ENCODE results near the gene WDR62.
"Not testable (repeated sequence)": the region's sequence is repeated elsewhere in the genome, so short reads cannot be mapped to it uniquely, and the experiment has no call there.

Gene WDR62

GRCh38 chr19:36040495-36040894, 14.2 kb upstream of the WDR62 start:
- no peak for DNase-seq (ENCODE audit: low spot score)

- DNase-seq (ENCODE audit: low spot score): not testable (repeated sequence)
Observed at GRCh38 chr19:36041092-36041491, 13.6 kb upstream of the WDR62 start.

- DNase-seq (ENCODE audit: low spot score): no peak
Observed at GRCh38 chr19:36041831-36042230, 12.9 kb upstream of the WDR62 start.

GRCh38 chr19:36043952-36044351, 10.7 kb upstream of the WDR62 start:
- DNase-seq (ENCODE audit: low spot score): peak; percentile 71

- peak; percentile 56 for DNase-seq (ENCODE audit: low spot score)
Observed at GRCh38 chr19:36046443-36047050, 8.2 kb upstream of the WDR62 start.

- no peak for DNase-seq (ENCODE audit: low spot score)
Observed at GRCh38 chr19:36047835-36048234, 6.9 kb upstream of the WDR62 start.

- DNase-seq (ENCODE audit: low spot score): no peak
Observed at GRCh38 chr19:36049080-36049698, 5.5 kb upstream of the WDR62 start.

- no peak for DNase-seq (ENCODE audit: low spot score)
Observed at GRCh38 chr19:36051236-36051635, 3.5 kb upstream of the WDR62 start.

- no peak for DNase-seq (ENCODE audit: low spot score)
Observed at GRCh38 chr19:36051637-36052036, 3.1 kb upstream of the WDR62 start.

- peak; percentile 99 for DNase-seq (ENCODE audit: low spot score)
Observed at GRCh38 chr19:36054119-36054732, 471 bp upstream of the WDR62 start, which contains the start of gene THAP8. TSS of gene THAP8 (minus strand) at chr19:36054285. CDS start at chr19:36054217, 68 bp downstream.

GRCh38 chr19:36058481-36059179, 3.9 kb downstream of the WDR62 start:
- no peak for DNase-seq (ENCODE audit: low spot score)

- DNase-seq (ENCODE audit: low spot score): no peak
Observed at GRCh38 chr19:36059180-36059910, 4.6 kb downstream of the WDR62 start.

- DNase-seq (ENCODE audit: low spot score): peak; percentile 82
Observed at GRCh38 chr19:36060430-36060829, 5.7 kb downstream of the WDR62 start.

GRCh38 chr19:36061367-36061766, 6.7 kb downstream of the WDR62 start:
- no peak for DNase-seq (ENCODE audit: low spot score)

GRCh38 chr19:36064826-36065225, 10.1 kb downstream of the WDR62 start:
- DNase-seq (ENCODE audit: low spot score): no peak

GRCh38 chr19:36067681-36068080, 13.0 kb downstream of the WDR62 start:
- no peak for DNase-seq (ENCODE audit: low spot score)

- DNase-seq (ENCODE audit: low spot score): not testable (repeated sequence)
Observed at GRCh38 chr19:36068810-36069499, 14.3 kb downstream of the WDR62 start.

GRCh38 chr19:36072081-36072480, 17.4 kb downstream of the WDR62 start:
- DNase-seq (ENCODE audit: low spot score): no peak

GRCh38 chr19:36073121-36073876, 18.6 kb downstream of the WDR62 start:
- DNase-seq (ENCODE audit: low spot score): no peak

- DNase-seq (ENCODE audit: low spot score): no peak
Observed at GRCh38 chr19:36079389-36079945, 24.8 kb downstream of the WDR62 start.

Data from pons (tissue), 1 donor.